ENCODE data around the gene ERCC2.
"Not testable (repeated sequence)": the region's sequence is repeated elsewhere in the genome, so short reads cannot be mapped to it uniquely, and the experiment has no call there.

Gene ERCC2

GRCh38 chr19:45370410-45371204 lies at the start of gene ERCC2:
ERCC2 (minus strand) TSS chr19:45370573; CDS start chr19:45370540, 33 bp downstream.
- DNase-seq (ENCODE audit: extremely low read depth in 1 of 2, low read depth in 1 of 2), result peak; percentile 99

GRCh38 chr19:45419895-45420294 lies 49.5 kb upstream of the ERCC2 start:
- no peak for DNase-seq (ENCODE audit: extremely low read depth in 1 of 2, low read depth in 1 of 2)

- no peak for DNase-seq (ENCODE audit: extremely low read depth in 1 of 2, low read depth in 1 of 2)
These were observed 49.0 kb upstream of the ERCC2 start for GRCh38 chr19:45419396-45419795.

- no peak for DNase-seq (ENCODE audit: extremely low read depth in 1 of 2, low read depth in 1 of 2)
These were observed 48.4 kb upstream of the ERCC2 start for GRCh38 chr19:45418802-45419201.

- DNase-seq (ENCODE audit: extremely low read depth in 1 of 2, low read depth in 1 of 2), result no peak
These were observed 46.8 kb upstream of the ERCC2 start for GRCh38 chr19:45417151-45417550.

GRCh38 chr19:45414468-45414867 lies 44.1 kb upstream of the ERCC2 start:
- DNase-seq (ENCODE audit: extremely low read depth in 1 of 2, low read depth in 1 of 2), result no peak

GRCh38 chr19:45413497-45413896 lies 43.1 kb upstream of the ERCC2 start:
- no peak for DNase-seq (ENCODE audit: extremely low read depth in 1 of 2, low read depth in 1 of 2)

- DNase-seq (ENCODE audit: extremely low read depth in 1 of 2, low read depth in 1 of 2), result not testable (repeated sequence)
These were observed 40.0 kb upstream of the ERCC2 start for GRCh38 chr19:45410330-45410729.

- DNase-seq (ENCODE audit: extremely low read depth in 1 of 2, low read depth in 1 of 2), result no peak
These were observed 39.2 kb upstream of the ERCC2 start for GRCh38 chr19:45409557-45409920.

GRCh38 chr19:45408830-45409556 lies 38.6 kb upstream of the ERCC2 start:
- no peak for DNase-seq (ENCODE audit: extremely low read depth in 1 of 2, low read depth in 1 of 2)

- no peak for DNase-seq (ENCODE audit: extremely low read depth in 1 of 2, low read depth in 1 of 2)
These were observed 37.7 kb upstream of the ERCC2 start for GRCh38 chr19:45408121-45408520.

GRCh38 chr19:45407585-45407984 lies 37.2 kb upstream of the ERCC2 start:
- not testable (repeated sequence) for DNase-seq (ENCODE audit: extremely low read depth in 1 of 2, low read depth in 1 of 2)

- no peak for DNase-seq (ENCODE audit: extremely low read depth in 1 of 2, low read depth in 1 of 2)
These were observed 36.7 kb upstream of the ERCC2 start for GRCh38 chr19:45407091-45407375.

- DNase-seq (ENCODE audit: extremely low read depth in 1 of 2, low read depth in 1 of 2), result peak; percentile 41 to 60
These were observed 36.1 kb upstream of the ERCC2 start, which contains the start of gene POLR1G for GRCh38 chr19:45406226-45407090. POLR1G (plus strand) TSS chr19:45406644; CDS start chr19:45406697, 53 bp downstream.

GRCh38 chr19:45405435-45406225 lies 35.3 kb upstream of the ERCC2 start:
- DNase-seq (ENCODE audit: extremely low read depth in 1 of 2, low read depth in 1 of 2), result peak; percentile 55 to 72

- DNase-seq (ENCODE audit: extremely low read depth in 1 of 2, low read depth in 1 of 2), result no peak
These were observed 34.4 kb upstream of the ERCC2 start, which contains the start of gene PPP1R13L for GRCh38 chr19:45404557-45405434. PPP1R13L (minus strand) TSS chr19:45405069; CDS start chr19:45398318, 6,751 bp downstream.

GRCh38 chr19:45403781-45404556 lies 33.6 kb upstream of the ERCC2 start:
- DNase-seq (ENCODE audit: extremely low read depth in 1 of 2, low read depth in 1 of 2), result peak; percentile 30 to 51

- no peak for DNase-seq (ENCODE audit: extremely low read depth in 1 of 2, low read depth in 1 of 2)
These were observed 32.9 kb upstream of the ERCC2 start for GRCh38 chr19:45403272-45403671.

Measured in activated CD8-positive, alpha-beta memory T cell treated with anti-CD3 and anti-CD28 coated beads for 1 hour (primary cell).